CD1c-positive myeloid dendritic cell (primary cell): ENCODE measurements around the gene CHRNA9.
"Not testable (repeated sequence)": the region's sequence is repeated elsewhere in the genome, so short reads cannot be mapped to it uniquely, and the experiment has no call there.

Source experiments
- DNase-seq: peaks from one replicate; pipeline ENCODE4 v3.0.0-alpha.2; 2016; ENCODE audit errors: extremely low spot score

The CHRNA9 gene, protein sequence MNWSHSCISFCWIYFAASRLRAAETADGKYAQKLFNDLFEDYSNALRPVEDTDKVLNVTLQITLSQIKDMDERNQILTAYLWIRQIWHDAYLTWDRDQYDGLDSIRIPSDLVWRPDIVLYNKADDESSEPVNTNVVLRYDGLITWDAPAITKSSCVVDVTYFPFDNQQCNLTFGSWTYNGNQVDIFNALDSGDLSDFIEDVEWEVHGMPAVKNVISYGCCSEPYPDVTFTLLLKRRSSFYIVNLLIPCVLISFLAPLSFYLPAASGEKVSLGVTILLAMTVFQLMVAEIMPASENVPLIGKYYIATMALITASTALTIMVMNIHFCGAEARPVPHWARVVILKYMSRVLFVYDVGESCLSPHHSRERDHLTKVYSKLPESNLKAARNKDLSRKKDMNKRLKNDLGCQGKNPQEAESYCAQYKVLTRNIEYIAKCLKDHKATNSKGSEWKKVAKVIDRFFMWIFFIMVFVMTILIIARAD

GRCh38 chr4:40334591-40335524, at the start of gene CHRNA9:
Gene CHRNA9 (plus strand): TSS chr4:40335333. CDS start chr4:40335468, 135 bp downstream.
- no peak for DNase-seq

GRCh38 chr4:40285692-40286091, 49.4 kb upstream of the CHRNA9 start:
- no peak for DNase-seq

DNA sequence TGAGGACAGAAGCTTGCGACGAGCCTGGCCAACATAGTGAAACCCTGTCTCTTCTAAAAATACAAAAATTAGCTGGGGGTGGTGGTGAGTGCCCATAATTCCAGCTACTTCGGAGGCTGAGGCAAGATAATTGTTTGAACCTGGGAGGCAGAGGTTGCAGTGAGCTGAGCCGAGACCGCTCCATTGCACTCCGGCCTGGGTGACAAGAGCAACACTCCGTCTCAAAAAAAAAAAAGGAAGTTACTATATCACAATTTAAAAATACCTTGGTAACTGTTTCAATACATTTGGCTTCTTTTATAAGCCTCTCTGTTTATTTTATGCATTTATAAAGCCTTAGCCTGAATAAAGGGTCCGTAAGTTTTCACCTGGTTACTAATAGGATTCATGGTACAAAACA, 46.6 kb upstream of the CHRNA9 start:
- DNase-seq = no peak

DNA sequence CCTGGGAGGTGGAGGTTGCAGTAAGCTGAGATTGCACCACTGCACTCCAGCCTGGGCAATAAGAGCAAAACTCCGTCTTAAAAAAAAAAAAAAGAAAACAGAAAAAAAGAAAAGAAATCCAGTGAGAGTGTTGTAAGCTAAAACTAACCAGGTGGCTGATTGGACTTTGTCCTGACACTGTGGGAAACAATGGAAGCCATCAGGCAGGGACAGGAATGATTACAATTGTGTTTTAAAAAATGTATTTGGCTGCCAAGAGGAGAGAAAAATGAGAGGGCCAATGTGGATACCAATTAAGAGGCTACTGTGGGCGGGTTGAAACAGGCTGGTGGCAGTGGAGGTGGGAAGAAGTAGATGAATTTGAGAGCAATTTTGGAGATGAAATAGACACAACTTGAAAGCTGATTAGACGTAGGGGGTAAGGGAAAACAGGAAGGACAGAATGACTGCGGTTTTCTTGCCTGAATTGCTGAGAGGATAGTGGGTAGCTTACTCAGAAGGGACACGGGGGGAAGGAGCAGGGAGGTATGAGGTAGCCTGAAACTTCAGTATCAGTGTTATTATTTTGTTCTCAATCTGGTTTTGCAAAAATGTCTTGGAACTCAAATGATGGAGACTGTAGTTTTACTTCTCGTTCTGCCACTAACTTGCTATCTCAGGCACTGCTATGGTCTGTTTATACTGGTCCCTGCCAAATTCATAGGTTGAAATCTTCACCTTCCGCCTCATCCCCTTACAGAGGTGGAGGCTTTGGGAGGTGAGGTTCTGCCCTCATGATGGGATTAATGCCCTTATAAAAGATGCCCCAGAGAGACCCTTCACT, 45.6 kb upstream of the CHRNA9 start:
- peak; percentile 67 for DNase-seq

DNA sequence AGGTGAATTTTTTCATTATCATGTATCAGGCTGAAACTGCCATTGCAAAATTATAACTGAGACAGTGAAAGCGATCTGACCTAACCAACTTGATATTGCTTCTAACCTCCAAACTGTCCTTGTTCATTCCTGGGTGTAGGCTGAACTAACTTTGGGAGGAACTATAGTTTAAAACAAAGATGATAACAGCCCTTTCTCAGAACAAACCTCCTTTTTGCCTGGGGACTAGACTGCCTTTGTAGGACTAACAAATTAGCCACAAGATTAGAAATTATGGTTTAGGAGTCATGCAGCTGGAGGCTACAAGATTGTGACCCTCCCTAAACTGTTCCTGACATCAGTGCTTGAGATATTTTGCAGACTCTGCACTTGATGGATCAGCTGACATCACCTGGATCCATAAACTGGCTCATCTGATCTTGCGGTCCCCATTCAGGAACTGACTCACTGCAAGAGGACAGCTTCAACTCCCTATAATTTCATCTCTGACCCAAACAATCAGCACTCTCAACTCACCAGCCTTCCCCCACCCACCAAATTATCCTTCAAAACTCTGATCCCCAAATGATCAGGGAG, 44.4 kb upstream of the CHRNA9 start:
- not testable (repeated sequence) for DNase-seq

DNA sequence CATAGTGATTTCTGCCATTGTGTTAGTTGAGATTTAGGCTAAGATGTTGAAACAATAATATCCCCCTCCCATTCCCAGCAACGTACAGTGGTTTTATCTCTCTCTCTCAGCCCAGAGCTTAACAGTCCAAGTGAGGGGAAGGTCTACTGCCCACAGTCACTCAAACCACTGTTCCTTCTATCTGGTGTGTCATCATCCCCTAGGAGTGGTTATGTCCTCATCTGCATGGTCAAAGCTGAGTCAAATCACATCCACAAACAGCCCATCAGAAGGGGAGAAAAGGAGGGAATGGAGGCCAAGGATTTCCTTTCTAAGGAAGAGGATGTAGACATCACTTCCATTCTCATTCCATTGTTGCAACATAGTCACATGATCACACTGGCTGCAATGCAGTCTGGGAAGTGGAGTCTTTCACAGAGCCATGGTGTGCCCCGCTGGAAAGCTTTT, 42.8 kb upstream of the CHRNA9 start:
- peak; percentile 72 for DNase-seq

- no peak for DNase-seq
These were observed 40.8 kb upstream of the CHRNA9 start for GRCh38 chr4:40294339-40294738.

GRCh38 chr4:40295030-40295429, 40.1 kb upstream of the CHRNA9 start:
- DNase-seq = not testable (repeated sequence)

GRCh38 chr4:40295572-40295971, 39.6 kb upstream of the CHRNA9 start:
- no peak for DNase-seq

- no peak for DNase-seq
These were observed 36.0 kb upstream of the CHRNA9 start for GRCh38 chr4:40299126-40299525.

- no peak for DNase-seq
These were observed 35.3 kb upstream of the CHRNA9 start for GRCh38 chr4:40299811-40300292.

DNA sequence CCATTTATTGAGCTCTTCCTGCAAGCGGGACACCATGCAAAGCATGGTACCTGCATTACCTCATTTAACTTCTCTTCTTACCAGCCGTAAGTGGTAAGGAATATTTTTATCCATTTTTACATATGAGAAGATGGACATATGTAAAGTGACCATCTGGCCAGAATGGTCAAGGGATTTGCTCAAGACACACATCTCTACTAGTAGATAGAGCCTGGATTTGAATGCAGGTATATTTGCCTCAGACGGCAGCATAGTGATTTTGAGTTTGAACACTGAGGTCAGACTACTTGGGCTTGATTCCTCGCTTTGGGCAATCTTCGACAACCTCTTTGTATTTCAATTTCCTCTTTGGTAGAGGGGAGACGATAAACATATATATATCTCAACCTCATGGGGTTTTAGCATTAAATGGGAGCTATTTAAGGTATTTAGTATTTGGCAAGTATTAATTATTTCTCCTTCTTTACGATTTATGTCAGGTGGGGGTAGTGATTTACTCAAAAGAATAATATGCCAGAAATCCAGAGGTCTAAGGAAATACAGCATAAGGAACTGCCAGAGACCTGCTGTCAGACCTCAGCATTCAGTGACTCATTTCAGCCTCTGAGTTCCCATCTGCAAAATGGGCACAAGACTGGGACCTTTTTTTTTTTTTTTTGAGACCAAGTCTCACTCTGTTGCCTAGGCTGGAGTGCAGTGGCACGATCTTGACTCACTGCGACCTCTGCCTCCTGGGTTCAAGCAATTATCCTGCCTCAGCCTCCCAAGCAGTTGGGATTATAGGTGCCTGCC, 34.6 kb upstream of the CHRNA9 start:
- no peak for DNase-seq

DNA sequence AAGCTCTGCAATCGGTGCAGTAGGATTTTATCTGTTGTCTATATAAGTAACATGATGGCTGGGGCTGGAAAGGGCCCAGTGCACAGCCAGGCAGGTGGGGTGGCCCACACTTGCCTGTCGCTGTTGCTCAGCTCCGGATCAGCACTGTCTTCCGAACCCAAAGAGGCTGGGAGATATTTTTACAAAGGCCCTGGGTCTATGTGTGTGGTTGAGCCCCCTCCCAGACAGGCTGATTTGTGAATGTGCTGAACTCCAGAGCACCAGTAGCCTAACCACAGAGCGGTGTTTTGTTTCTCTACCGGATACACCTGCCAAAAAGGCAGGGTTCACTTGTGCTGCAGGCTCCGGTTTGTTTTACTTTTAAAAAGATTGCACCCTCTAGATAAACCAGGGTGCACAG, 33.5 kb upstream of the CHRNA9 start:
- DNase-seq = peak; percentile 44

- no peak for DNase-seq
These were observed 31.4 kb upstream of the CHRNA9 start for GRCh38 chr4:40303751-40304150.

DNA sequence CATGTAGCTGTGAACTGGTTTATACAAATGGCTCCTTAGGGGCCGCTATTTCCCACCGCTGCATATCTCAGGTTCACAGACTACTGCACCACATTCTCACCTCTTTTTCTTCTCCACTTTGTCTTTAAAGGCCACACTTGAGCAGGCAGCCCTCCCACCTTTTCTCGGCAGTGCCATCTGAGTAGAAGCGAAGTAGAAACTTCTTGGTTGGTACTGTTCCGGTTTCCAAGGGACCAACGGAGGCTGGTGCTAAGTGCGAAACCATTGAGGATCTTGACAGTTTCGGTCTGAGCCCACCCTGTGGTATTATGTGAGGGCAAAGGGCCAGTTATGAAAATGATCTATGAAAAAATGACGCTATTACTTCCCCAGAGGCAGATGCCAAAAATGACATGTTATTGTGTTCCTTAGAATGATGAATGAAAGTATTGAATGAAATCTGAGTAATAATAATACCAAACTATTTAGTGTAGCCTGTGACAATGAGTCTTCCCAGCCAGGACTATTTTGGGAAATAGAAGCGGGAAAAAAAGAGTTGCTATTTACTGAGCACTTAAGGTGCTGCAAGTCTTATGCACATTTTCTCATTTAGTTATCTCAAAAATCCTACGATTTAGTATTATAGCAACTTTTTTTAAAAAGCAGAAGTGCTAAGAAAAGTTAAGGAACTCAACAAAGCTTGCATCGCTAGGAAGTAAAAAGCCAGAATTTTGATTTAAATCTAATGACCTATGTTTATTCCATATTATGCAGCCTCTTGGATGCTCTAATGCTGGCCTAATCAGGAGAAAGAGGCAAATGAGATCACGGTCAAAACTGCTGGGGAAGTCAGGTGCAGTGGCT, 29.6 kb upstream of the CHRNA9 start:
- peak; percentile 83 for DNase-seq

- no peak for DNase-seq
These were observed 28.9 kb upstream of the CHRNA9 start for GRCh38 chr4:40306226-40306625.

DNA sequence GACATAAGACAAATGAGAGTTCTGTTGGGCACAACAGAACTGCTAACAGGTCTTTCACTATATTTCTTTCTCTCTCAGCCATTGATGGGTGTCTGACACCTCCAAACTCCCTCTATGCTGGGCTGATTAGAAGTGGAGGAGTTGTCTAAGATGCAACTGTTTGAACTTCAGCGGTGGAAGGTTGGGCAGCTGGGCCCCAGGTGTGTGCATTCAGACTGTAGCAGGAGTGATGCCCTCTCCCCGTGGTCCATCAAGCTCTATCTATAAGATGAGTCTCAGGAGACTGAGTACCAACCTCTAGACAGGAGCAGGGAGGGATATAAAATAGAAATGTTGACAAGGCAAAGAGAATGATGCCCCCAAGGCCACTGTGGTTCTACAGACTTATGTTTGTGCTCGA, 28.2 kb upstream of the CHRNA9 start:
- DNase-seq = no peak

DNA sequence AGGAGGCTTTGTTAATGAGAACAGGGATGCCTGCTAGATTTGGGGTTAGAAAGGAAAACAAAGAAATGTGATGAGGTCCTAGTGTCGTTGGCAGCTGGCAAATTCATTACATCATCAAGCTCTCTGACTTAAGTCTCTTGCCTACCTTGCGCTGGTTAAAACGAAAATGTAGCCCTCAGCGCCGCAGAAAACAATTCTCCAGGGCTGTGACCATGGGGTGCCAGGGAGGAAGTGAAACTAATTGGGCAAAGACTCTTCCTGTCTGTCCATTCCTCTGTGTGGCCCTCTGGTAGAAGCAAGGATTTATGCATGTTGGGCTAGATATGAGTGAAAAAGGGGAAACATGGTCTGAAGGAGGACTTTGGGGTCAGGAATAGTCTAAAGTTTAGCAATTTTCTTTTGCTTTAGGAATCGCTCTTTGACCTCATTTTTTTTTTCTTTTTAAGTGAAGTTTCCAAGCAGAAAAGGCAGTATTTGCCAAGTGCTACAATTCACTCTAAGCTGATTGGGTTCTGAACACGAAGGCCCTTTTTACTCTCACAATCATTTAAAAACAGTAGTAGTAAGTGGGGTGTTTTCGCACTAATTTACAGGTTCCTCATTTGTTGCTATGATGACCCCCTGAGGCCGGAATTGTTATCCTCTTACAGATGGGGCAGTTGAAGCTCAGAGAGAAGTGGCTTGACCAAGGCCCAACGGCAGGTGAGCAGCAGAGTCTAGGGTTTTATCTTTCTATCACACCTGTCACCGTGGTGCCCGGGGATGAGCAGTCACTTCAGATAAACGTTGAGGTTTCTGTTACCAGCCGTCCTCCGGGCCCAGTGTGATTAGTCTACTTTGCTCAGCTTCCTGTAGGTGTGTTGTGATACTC, 27.3 kb upstream of the CHRNA9 start:
- DNase-seq = peak; percentile 91
